ENCODE results near the gene CLSTN3.

The CLSTN3 gene

GRCh38 chr12:7152818-7153217, 22.6 kb downstream of the CLSTN3 start:
- no peak overlapping the region for H3K4me3 ChIP-seq (ENCODE audit: low read length)
- H2AFZ ChIP-seq (ENCODE audit: low read length), result no peak overlapping the region
- no peak for DNase-seq
- no peaks in the 10 kb centered on the region for H4K20me1 ChIP-seq (ENCODE audit: insufficient read depth, low read length)
- no peak for TF ChIP-seq CTCF (IDR thresholded peaks at IDR 0.05; ENCODE audit: low read length)
- no peak for TF ChIP-seq EZH2phosphoT487 (IDR thresholded peaks at IDR 0.05; ENCODE audit: low read length)
- TF ChIP-seq EZH2 (optimal IDR thresholded peaks at IDR 0.05; ENCODE audit: low read depth, low read length), result no peak
- H3K4me2 ChIP-seq (ENCODE audit: low read depth, low read length), result no peak overlapping the region
- H3K9me2 ChIP-seq (replicated peaks; ENCODE audit: insufficient read depth, low read length), result no peaks in the 10 kb centered on the region
- H3K27me3 ChIP-seq (replicated peaks; ENCODE audit: insufficient read depth, low read length), result no peaks in the 10 kb centered on the region
- no peaks in the 10 kb centered on the region for H3K36me3 ChIP-seq (replicated peaks; ENCODE audit: insufficient read depth, low read length)
- no peaks in the 10 kb centered on the region for H3K79me2 ChIP-seq (ENCODE audit: low read length)
- H3K9me3 ChIP-seq (replicated peaks; ENCODE audit: insufficient read depth, low read length), result no peaks in the 10 kb centered on the region
- no peaks in the 10 kb centered on the region for H3K4me1 ChIP-seq (ENCODE audit: low read length)
- H3F3A ChIP-seq (ENCODE audit: insufficient read depth, low read length), result no peaks in the 10 kb centered on the region
- H3K9ac ChIP-seq (ENCODE audit: low read length), result no peak overlapping the region
- H3K27ac ChIP-seq (ENCODE audit: low read length), result no peak overlapping the region

DNA sequence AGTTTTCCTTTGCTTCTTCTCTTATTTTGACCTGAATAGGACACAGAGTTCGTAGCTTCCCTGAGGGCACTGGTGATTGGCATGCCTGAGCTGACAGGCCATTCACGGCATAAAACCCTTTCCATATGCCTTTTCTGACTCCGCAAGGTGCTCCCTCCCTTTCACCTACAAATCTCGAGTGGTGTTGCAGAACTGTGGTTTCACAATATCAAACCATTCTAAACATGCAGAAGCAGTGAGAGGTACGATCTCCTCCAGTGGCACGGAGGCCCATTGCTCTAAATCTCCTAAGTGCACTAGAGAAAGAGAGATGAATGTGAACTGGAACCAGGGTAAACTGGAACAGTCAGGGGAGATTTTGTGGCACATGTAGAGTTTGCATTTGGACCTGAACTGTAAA, 23.9 kb downstream of the CLSTN3 start:
- no peak overlapping the region for H3K9ac ChIP-seq (ENCODE audit: low read length)
- no peaks in the 10 kb centered on the region for H3F3A ChIP-seq (ENCODE audit: insufficient read depth, low read length)
- H3K4me3 ChIP-seq (ENCODE audit: low read length), result no peak overlapping the region
- H3K4me2 ChIP-seq (ENCODE audit: low read depth, low read length), result no peak overlapping the region
- H3K9me3 ChIP-seq (replicated peaks; ENCODE audit: insufficient read depth, low read length), result no peaks in the 10 kb centered on the region
- H2AFZ ChIP-seq (ENCODE audit: low read length), result no peak overlapping the region
- no peaks in the 10 kb centered on the region for H4K20me1 ChIP-seq (ENCODE audit: insufficient read depth, low read length)
- no peaks in the 10 kb centered on the region for H3K36me3 ChIP-seq (replicated peaks; ENCODE audit: insufficient read depth, low read length)
- DNase-seq, result no peak
- TF ChIP-seq EZH2 (optimal IDR thresholded peaks at IDR 0.05; ENCODE audit: low read depth, low read length) (no peak), CTCF (IDR thresholded peaks at IDR 0.05; ENCODE audit: low read length) (no peak), EZH2phosphoT487 (IDR thresholded peaks at IDR 0.05; ENCODE audit: low read length) (no peak)
- no peaks in the 10 kb centered on the region for H3K9me2 ChIP-seq (replicated peaks; ENCODE audit: insufficient read depth, low read length)
- H3K79me2 ChIP-seq (ENCODE audit: low read length), result no peaks in the 10 kb centered on the region
- no peak overlapping the region for H3K27ac ChIP-seq (ENCODE audit: low read length)
- no peaks in the 10 kb centered on the region for H3K4me1 ChIP-seq (ENCODE audit: low read length)
- no peaks in the 10 kb centered on the region for H3K27me3 ChIP-seq (replicated peaks; ENCODE audit: insufficient read depth, low read length)

GRCh38 chr12:7154901-7155470, 24.8 kb downstream of the CLSTN3 start:
- H3K4me2 ChIP-seq (ENCODE audit: low read depth, low read length), result no peak overlapping the region
- no peak overlapping the region for H2AFZ ChIP-seq (ENCODE audit: low read length)
- H3K36me3 ChIP-seq (replicated peaks; ENCODE audit: insufficient read depth, low read length), result no peaks in the 10 kb centered on the region
- H3K27me3 ChIP-seq (replicated peaks; ENCODE audit: insufficient read depth, low read length), result no peaks in the 10 kb centered on the region
- H3K9ac ChIP-seq (ENCODE audit: low read length), result no peak overlapping the region
- H3K9me3 ChIP-seq (replicated peaks; ENCODE audit: insufficient read depth, low read length), result no peaks in the 10 kb centered on the region
- no peaks in the 10 kb centered on the region for H3K4me1 ChIP-seq (ENCODE audit: low read length)
- H3K79me2 ChIP-seq (ENCODE audit: low read length), result no peaks in the 10 kb centered on the region
- no peak overlapping the region for H3K27ac ChIP-seq (ENCODE audit: low read length)
- no peak for TF ChIP-seq EZH2 (optimal IDR thresholded peaks at IDR 0.05; ENCODE audit: low read depth, low read length)
- H3F3A ChIP-seq (ENCODE audit: insufficient read depth, low read length), result no peaks in the 10 kb centered on the region
- no peak for DNase-seq
- no peaks in the 10 kb centered on the region for H4K20me1 ChIP-seq (ENCODE audit: insufficient read depth, low read length)
- no peak overlapping the region for H3K4me3 ChIP-seq (ENCODE audit: low read length)
- no peaks in the 10 kb centered on the region for H3K9me2 ChIP-seq (replicated peaks; ENCODE audit: insufficient read depth, low read length)

- no peak for DNase-seq
- no peak overlapping the region for H3K4me2 ChIP-seq (ENCODE audit: low read depth, low read length)
- H3K9me3 ChIP-seq (replicated peaks; ENCODE audit: insufficient read depth, low read length), result no peaks in the 10 kb centered on the region
- no peaks in the 10 kb centered on the region for H3K4me1 ChIP-seq (ENCODE audit: low read length)
- no peak for TF ChIP-seq CTCF (IDR thresholded peaks at IDR 0.05; ENCODE audit: low read length)
- TF ChIP-seq EZH2 (optimal IDR thresholded peaks at IDR 0.05; ENCODE audit: low read depth, low read length), result no peak
- TF ChIP-seq EZH2phosphoT487 (IDR thresholded peaks at IDR 0.05; ENCODE audit: low read length), result no peak
- H3K9me2 ChIP-seq (replicated peaks; ENCODE audit: insufficient read depth, low read length), result no peaks in the 10 kb centered on the region
- H3K27ac ChIP-seq (ENCODE audit: low read length), result no peak overlapping the region
- no peak overlapping the region for H2AFZ ChIP-seq (ENCODE audit: low read length)
- no peak overlapping the region for H3K9ac ChIP-seq (ENCODE audit: low read length)
- no peaks in the 10 kb centered on the region for H4K20me1 ChIP-seq (ENCODE audit: insufficient read depth, low read length)
- no peak overlapping the region for H3K4me3 ChIP-seq (ENCODE audit: low read length)
- no peaks in the 10 kb centered on the region for H3F3A ChIP-seq (ENCODE audit: insufficient read depth, low read length)
- H3K36me3 ChIP-seq (replicated peaks; ENCODE audit: insufficient read depth, low read length), result no peaks in the 10 kb centered on the region
- no peaks in the 10 kb centered on the region for H3K79me2 ChIP-seq (ENCODE audit: low read length)
- H3K27me3 ChIP-seq (replicated peaks; ENCODE audit: insufficient read depth, low read length), result no peaks in the 10 kb centered on the region
These were observed 25.4 kb downstream of the CLSTN3 start for GRCh38 chr12:7155471-7156034.
